Gastrocnemius medialis (tissue), 4 donors: ENCODE data around the gene SSTR5. TPM values are rescaled to one million over a fixed set of nuclear protein-coding genes. Genes with fewer than 3 reads are reported as not detected.

Experiments used
- ATAC-seq, 2 donors: fragments of 150-250 bp; one replicate each; pipeline ENCODE4 v1.9.1; 2016
- DNase-seq, 2 donors: peaks; one replicate each; pipeline ENCODE4 v3.0.0-alpha.2; 2019
- H3K27ac ChIP-seq, 4 donors: fragments of 200-600 bp; sonication (generic); 1 replicate in 1 of 4; 2 replicates in 3 of 4; pipeline ENCODE4 v1.5.1; 2016 to 2018; ENCODE audit warnings: mild to moderate bottlenecking in 2 of 4, moderate library complexity in 1 of 4
- H3K27me3 ChIP-seq, 3 donors: fragments of 200-600 bp; sonication (generic) in 2 of 3; 1 replicate in 1 of 3; 2 replicates in 2 of 3; pipeline versions ENCODE4 v1.5.1 to v1.6.0; 2016 to 2019; ENCODE audit warnings: mild to moderate bottlenecking in 1 of 3, moderate library complexity in 1 of 3
- H3K36me3 ChIP-seq, 2 donors: fragments of 200-600 bp; sonication (generic) in 1 of 2; one replicate each; pipeline ENCODE4 v1.5.1; 2017 to 2018
- H3K4me1 ChIP-seq, 2 donors: fragments of 200-600 bp; sonication (generic) in 1 of 2; one replicate each; pipeline ENCODE4 v1.5.1; 2016 to 2017; ENCODE audit warnings: mild to moderate bottlenecking in 2 of 2
- H3K4me3 ChIP-seq, 4 donors: fragments of 200-600 bp; sonication (generic) in 3 of 4; 1 replicate in 1 of 4; 2 replicates in 3 of 4; pipeline ENCODE4 v1.5.1; 2016 to 2019; ENCODE audit warnings: mild to moderate bottlenecking in 2 of 4
- H3K9me3 ChIP-seq, 3 donors: fragments of 200-600 bp; sonication (generic) in 2 of 3; 1 replicate in 1 of 3; 2 replicates in 2 of 3; pipeline ENCODE4 v1.5.1; 2016 to 2019
- POLR2A ChIP-seq, 2 donors: fragments of 450-650 bp; IDR thresholded peaks; one replicate each; pipeline ENCODE4 v1.6.1; 2017; ENCODE audit warnings: antibody characterized with exemption in 2 of 2, mild to moderate bottlenecking in 2 of 2, moderate library complexity in 2 of 2
- in situ Hi-C, 4 donors: fragments of 200-750 bp; cut with MboI; loops; one replicate each; pipeline versions ENCODE4 v1.15.0 to v1.8.0; 2017; ENCODE audit warnings: low sequenced_read_pairs in 4 of 4
- intact Hi-C: fragments of 100-400 bp; cut with DNase I; formaldehyde crosslinking; loops from one replicate; pipeline ENCODE4 v1.15.1; 2023; ENCODE audit warnings: low total_unique reads
- total RNA-seq, 4 donors: library from RNA; depleted of rRNA; stranded (reverse); fragments of >200 nt; gene quantifications; one replicate each; pipeline versions ENCODE4 v1.1.0 to v1.2.3, GENCODE V29; 2016
- TF ChIP-seq, protein P1 (sequence below), 5 experiments: fragments of 450-650 bp in 3 of 5; fragments of 200-600 bp in 2 of 5; sonication (generic) in 2 of 5; IDR thresholded peaks in 4 of 5; conservative IDR thresholded peaks in 1 of 5; 1 replicate in 4 of 5; 2 replicates in 1 of 5; pipeline ENCODE4 v1.5.1; 2016 to 2019; ENCODE audit warnings: antibody characterized with exemption in 5 of 5, mild to moderate bottlenecking in 3 of 5, moderate library complexity in 3 of 5

SSTR5 gene
- total RNA-seq, 4 donors from 2014 or later = 0.24 to 1.3 (median 0.33) TPM; not detected in 1

DNA sequence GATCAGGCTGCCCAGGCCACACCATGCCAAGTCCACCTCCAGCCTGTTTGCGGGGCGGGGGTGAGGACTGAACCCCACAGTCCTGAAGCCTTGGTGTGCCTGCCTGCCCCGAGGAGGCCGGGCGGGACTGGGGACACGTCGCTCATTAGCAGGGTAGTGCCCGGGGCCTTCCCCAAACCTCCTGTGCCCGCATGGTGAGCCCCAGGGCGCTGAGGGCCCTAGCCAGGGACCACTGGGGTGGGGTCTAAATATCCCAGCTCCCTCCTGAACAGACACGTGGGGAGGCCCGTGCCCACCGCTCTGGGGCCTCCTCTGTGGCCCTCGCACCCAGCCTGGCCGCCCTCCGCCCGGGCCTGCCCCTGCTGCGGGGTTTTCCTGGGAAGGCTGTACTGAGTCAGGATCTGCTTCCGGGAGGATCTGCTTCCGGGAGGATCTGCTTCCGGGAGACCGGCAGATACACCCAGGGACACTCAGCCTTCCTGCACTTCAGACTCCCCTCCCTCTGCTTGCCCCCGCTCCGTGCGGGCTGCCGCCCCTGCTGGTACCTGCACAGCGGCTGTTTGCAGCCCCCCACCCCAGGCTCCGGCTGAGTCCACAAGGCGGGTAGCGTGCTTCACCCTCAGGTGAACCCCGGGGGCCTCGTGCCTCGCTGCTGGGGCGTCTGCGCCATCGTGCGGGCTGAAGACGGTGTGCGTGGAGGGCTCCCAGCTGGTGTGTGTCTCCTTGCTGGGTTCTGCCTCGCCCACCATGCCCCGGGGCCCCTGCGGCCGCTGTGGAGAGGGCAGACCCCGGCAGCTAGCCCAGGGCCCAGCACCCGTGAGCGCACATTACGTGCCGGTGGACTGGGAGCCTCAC lies 56.8 kb downstream of the SSTR5 start:
- no peak for ATAC-seq
- intact Hi-C loops (no loop called here), in situ Hi-C loops (no loop called here)
- Histone ChIP-seq H3K4me3 (no peak overlapping the region), H3K9me3 (no peaks in the 10 kb centered on the region), H3K27me3 (peaks cover 2 to 4% (median 3%) of the 10 kb centered on the region in 3 donors), H3K27ac (no peak overlapping the region), H3K36me3 (no peaks in the 10 kb centered on the region), H3K4me1 (no peaks in the 10 kb centered on the region)
- no peak for TF ChIP-seq POLR2A (IDR thresholded peaks at IDR 0.05)
- TF ChIP-seq, protein P1, sequence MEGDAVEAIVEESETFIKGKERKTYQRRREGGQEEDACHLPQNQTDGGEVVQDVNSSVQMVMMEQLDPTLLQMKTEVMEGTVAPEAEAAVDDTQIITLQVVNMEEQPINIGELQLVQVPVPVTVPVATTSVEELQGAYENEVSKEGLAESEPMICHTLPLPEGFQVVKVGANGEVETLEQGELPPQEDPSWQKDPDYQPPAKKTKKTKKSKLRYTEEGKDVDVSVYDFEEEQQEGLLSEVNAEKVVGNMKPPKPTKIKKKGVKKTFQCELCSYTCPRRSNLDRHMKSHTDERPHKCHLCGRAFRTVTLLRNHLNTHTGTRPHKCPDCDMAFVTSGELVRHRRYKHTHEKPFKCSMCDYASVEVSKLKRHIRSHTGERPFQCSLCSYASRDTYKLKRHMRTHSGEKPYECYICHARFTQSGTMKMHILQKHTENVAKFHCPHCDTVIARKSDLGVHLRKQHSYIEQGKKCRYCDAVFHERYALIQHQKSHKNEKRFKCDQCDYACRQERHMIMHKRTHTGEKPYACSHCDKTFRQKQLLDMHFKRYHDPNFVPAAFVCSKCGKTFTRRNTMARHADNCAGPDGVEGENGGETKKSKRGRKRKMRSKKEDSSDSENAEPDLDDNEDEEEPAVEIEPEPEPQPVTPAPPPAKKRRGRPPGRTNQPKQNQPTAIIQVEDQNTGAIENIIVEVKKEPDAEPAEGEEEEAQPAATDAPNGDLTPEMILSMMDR (IDR thresholded peaks at IDR 0.05 in 4 of 5, conservative IDR thresholded peaks at IDR 0.05 in 1 of 5) = no peak
- no peak for DNase-seq

GRCh38 chr16:1130382-1130781 lies 57.8 kb downstream of the SSTR5 start:
- Histone ChIP-seq H3K9me3 (no peaks in the 10 kb centered on the region), H3K4me3 (no peak overlapping the region), H3K27me3 (peaks cover 0 to 9% (median 4%) of the 10 kb centered on the region in 3 donors), H3K36me3 (no peaks in the 10 kb centered on the region), H3K27ac (no peak overlapping the region), H3K4me1 (no peaks in the 10 kb centered on the region)
- intact Hi-C loops = no loop called here
- ATAC-seq (no peak), DNase-seq (no peak)
- no peak for TF ChIP-seq POLR2A (IDR thresholded peaks at IDR 0.05)
- TF ChIP-seq, protein P1 (IDR thresholded peaks at IDR 0.05 in 4 of 5, conservative IDR thresholded peaks at IDR 0.05 in 1 of 5) = no peak
- in situ Hi-C loops = no loop called here

Other genes with a start within 250 kb of the SSTR5 start
- 10 to 100 TPM in 2 of 4 donors, 1 to 10 TPM in 2; 7.7 to 15.8 (median 10.2) TPM for gene LMF1, start 101.8 kb upstream of the SSTR5 start, total RNA-seq
- gene SOX8, start 91.0 kb upstream of the SSTR5 start, total RNA-seq = under 1 TPM; 0.10 to 0.91 (median 0.33) TPM
- not detected for gene C1QTNF8, start 23.5 kb downstream of the SSTR5 start, total RNA-seq
- gene CACNA1H, start 80.4 kb downstream of the SSTR5 start, total RNA-seq = 10 to 100 TPM in 1 of 4 donors, 1 to 10 TPM in 3; 3.7 to 12.8 (median 4.5) TPM
- gene TPSG1, start 152.5 kb downstream of the SSTR5 start, total RNA-seq = under 1 TPM in 1 of 4 donors, not detected in 3; 0.29 TPM
- gene TPSB2, start 157.4 kb downstream of the SSTR5 start, total RNA-seq = 10 to 100 TPM in 2 of 4 donors, 1 to 10 TPM in 2; 3.7 to 14.3 (median 9.5) TPM
- 10 to 100 TPM in 1 of 4 donors, 1 to 10 TPM in 3; 3.3 to 14.9 (median 7.8) TPM for gene TPSAB1, start 168.0 kb downstream of the SSTR5 start, total RNA-seq
- gene TPSD1, start 183.3 kb downstream of the SSTR5 start, total RNA-seq = 1 to 10 TPM in 1 of 4 donors, not detected in 3; 2.5 TPM
- 10 to 100 TPM; 28.9 to 80.4 (median 41.7) TPM for gene UBE2I, start 236.9 kb downstream of the SSTR5 start, total RNA-seq